PC-3 (cell line): ENCODE results near the gene MAP7.

ENCODE experiments used
- EZH2 ChIP-seq: fragments of 300-600 bp; sonication (generic); IDR thresholded peaks from one replicate; pipeline ENCODE4 v1.6.1; 2017; ENCODE audit warnings: antibody characterized with exemption, mild to moderate bottlenecking, low read length; ENCODE audit not compliant: unreplicated experiment
- TF ChIP-seq, protein P1 (sequence below): fragments of 300-600 bp; sonication (generic); conservative IDR thresholded peaks from 2 replicates; pipeline ENCODE4 v1.5.1; 2017; ENCODE audit warnings: antibody characterized with exemption, low read depth, mild to moderate bottlenecking, low read length

- TF ChIP-seq, protein P1, sequence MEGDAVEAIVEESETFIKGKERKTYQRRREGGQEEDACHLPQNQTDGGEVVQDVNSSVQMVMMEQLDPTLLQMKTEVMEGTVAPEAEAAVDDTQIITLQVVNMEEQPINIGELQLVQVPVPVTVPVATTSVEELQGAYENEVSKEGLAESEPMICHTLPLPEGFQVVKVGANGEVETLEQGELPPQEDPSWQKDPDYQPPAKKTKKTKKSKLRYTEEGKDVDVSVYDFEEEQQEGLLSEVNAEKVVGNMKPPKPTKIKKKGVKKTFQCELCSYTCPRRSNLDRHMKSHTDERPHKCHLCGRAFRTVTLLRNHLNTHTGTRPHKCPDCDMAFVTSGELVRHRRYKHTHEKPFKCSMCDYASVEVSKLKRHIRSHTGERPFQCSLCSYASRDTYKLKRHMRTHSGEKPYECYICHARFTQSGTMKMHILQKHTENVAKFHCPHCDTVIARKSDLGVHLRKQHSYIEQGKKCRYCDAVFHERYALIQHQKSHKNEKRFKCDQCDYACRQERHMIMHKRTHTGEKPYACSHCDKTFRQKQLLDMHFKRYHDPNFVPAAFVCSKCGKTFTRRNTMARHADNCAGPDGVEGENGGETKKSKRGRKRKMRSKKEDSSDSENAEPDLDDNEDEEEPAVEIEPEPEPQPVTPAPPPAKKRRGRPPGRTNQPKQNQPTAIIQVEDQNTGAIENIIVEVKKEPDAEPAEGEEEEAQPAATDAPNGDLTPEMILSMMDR, result no peak
- TF ChIP-seq EZH2, result no peak
These were observed 47.4 kb downstream of the MAP7 start for GRCh38 chr6:136502786-136503185.
